Vagina (tissue), 2 donors: ENCODE data around the gene NLGN1. TPM values are rescaled to one million over a fixed set of nuclear protein-coding genes. Genes with fewer than 3 reads are reported as not detected.

Experiments used
- DNase-seq, 2 donors: peaks; one replicate each; pipeline ENCODE4 v3.0.0-alpha.2; 2017; ENCODE audit errors: extremely low spot score in 2 of 2
- H3K27ac ChIP-seq: fragments of 200-600 bp; sonication (generic); one replicate; pipeline ENCODE4 v1.5.1; 2019
- H3K27me3 ChIP-seq: fragments of 200-600 bp; sonication (generic); one replicate; pipeline ENCODE4 v1.5.1; 2019
- H3K36me3 ChIP-seq, 2 donors: fragments of 200-600 bp; sonication (generic); one replicate each; pipeline ENCODE4 v1.5.1; 2017 to 2019
- H3K4me1 ChIP-seq: fragments of 200-600 bp; sonication (generic); one replicate; pipeline ENCODE4 v1.5.1; 2019
- H3K4me3 ChIP-seq, 2 donors: fragments of 200-600 bp; sonication (generic); 1 replicate in 1 of 2; 2 replicates in 1 of 2; pipeline ENCODE4 v1.5.1; 2016 to 2019
- H3K9me3 ChIP-seq: fragments of 200-600 bp; sonication (generic); one replicate; pipeline ENCODE4 v1.5.1; 2019
- CTCF ChIP-seq, 3 experiments: fragments of 450-650 bp in 2 of 3; fragments of 200-600 bp in 1 of 3; sonication (generic) in 1 of 3; IDR thresholded peaks; one replicate each; pipeline ENCODE4 v1.5.1; 2017 to 2019; ENCODE audit warnings: antibody characterized with exemption in 3 of 3, mild to moderate bottlenecking in 2 of 3, moderate library complexity in 2 of 3
- POLR2A ChIP-seq, 2 donors: fragments of 450-650 bp; IDR thresholded peaks; one replicate each; pipeline ENCODE4 v1.6.1; 2017; ENCODE audit warnings: antibody characterized with exemption in 2 of 2, mild to moderate bottlenecking in 2 of 2, moderate library complexity in 2 of 2
- POLR2AphosphoS5 ChIP-seq, 2 donors: sonication (generic); formaldehyde crosslinking; IDR thresholded peaks; one replicate each; pipeline ENCODE4 v1.9.0; 2017; ENCODE audit warnings: antibody characterized with exemption in 2 of 2, mild to moderate bottlenecking in 2 of 2, low read depth in 1 of 2; ENCODE audit not compliant: insufficient read depth in 1 of 2
- intact Hi-C: fragments of 100-400 bp; cut with DNase I; formaldehyde crosslinking; loops from one replicate; pipeline ENCODE4 v1.15.1; 2023
- total RNA-seq: library from RNA; depleted of rRNA; stranded (reverse); fragments of >200 nt; gene quantifications from one replicate; pipeline ENCODE4 v1.2.3, GENCODE V29; 2016

NLGN1 gene
- total RNA-seq, 1 donor from 2014 or later, result 4.7 TPM

GRCh38 chr3:174083706-174084105 is 686.2 kb downstream of the NLGN1 start:
- H3K36me3 ChIP-seq, result no peaks in the 10 kb centered on the region
- no peak for DNase-seq
- no peaks in the 10 kb centered on the region for H3K4me1 ChIP-seq
- no peak overlapping the region for H3K4me3 ChIP-seq
- TF ChIP-seq POLR2AphosphoS5 (IDR thresholded peaks at IDR 0.05; ENCODE audit: insufficient read depth in 1 of 2, low read depth in 1 of 2) (no peak), CTCF (IDR thresholded peaks at IDR 0.05) (no peak), POLR2A (IDR thresholded peaks at IDR 0.05) (no peak)
- H3K27me3 ChIP-seq, result no peaks in the 10 kb centered on the region
- intact Hi-C loops, result no loop called here
- no peak overlapping the region for H3K27ac ChIP-seq
- no peaks in the 10 kb centered on the region for H3K9me3 ChIP-seq

GRCh38 chr3:174089592-174089991 is 692.0 kb downstream of the NLGN1 start:
- H3K4me3 ChIP-seq, result no peak overlapping the region
- no peak for DNase-seq
- no peaks in the 10 kb centered on the region for H3K9me3 ChIP-seq
- no peak for TF ChIP-seq CTCF (IDR thresholded peaks at IDR 0.05)
- no peak for TF ChIP-seq POLR2A (IDR thresholded peaks at IDR 0.05)
- TF ChIP-seq POLR2AphosphoS5 (IDR thresholded peaks at IDR 0.05; ENCODE audit: insufficient read depth in 1 of 2, low read depth in 1 of 2), result no peak
- intact Hi-C loops, result no loop called here
- H3K27me3 ChIP-seq, result no peaks in the 10 kb centered on the region
- H3K4me1 ChIP-seq, result no peaks in the 10 kb centered on the region
- H3K36me3 ChIP-seq, result no peaks in the 10 kb centered on the region
- no peak overlapping the region for H3K27ac ChIP-seq

- no peaks in the 10 kb centered on the region for H3K27me3 ChIP-seq
- no peaks in the 10 kb centered on the region for H3K4me1 ChIP-seq
- H3K27ac ChIP-seq, result no peak overlapping the region
- TF ChIP-seq POLR2AphosphoS5 (IDR thresholded peaks at IDR 0.05; ENCODE audit: insufficient read depth in 1 of 2, low read depth in 1 of 2) (no peak), POLR2A (IDR thresholded peaks at IDR 0.05) (no peak), CTCF (IDR thresholded peaks at IDR 0.05) (no peak)
- intact Hi-C loops, result no loop called here
- DNase-seq, result no peak
- H3K4me3 ChIP-seq, result no peak overlapping the region
- H3K9me3 ChIP-seq, result no peaks in the 10 kb centered on the region
- no peaks in the 10 kb centered on the region for H3K36me3 ChIP-seq
These were observed 697.1 kb downstream of the NLGN1 start for GRCh38 chr3:174094669-174095068.

- Histone ChIP-seq H3K27me3 (no peaks in the 10 kb centered on the region), H3K27ac (no peak overlapping the region), H3K36me3 (no peaks in the 10 kb centered on the region), H3K4me1 (no peaks in the 10 kb centered on the region), H3K9me3 (no peaks in the 10 kb centered on the region), H3K4me3 (no peak overlapping the region)
- intact Hi-C loops, result no loop called here
- TF ChIP-seq POLR2A (IDR thresholded peaks at IDR 0.05), result no peak
- TF ChIP-seq POLR2AphosphoS5 (IDR thresholded peaks at IDR 0.05; ENCODE audit: insufficient read depth in 1 of 2, low read depth in 1 of 2), result no peak
- no peak for TF ChIP-seq CTCF (IDR thresholded peaks at IDR 0.05)
- DNase-seq, result no peak
These were observed 700.1 kb downstream of the NLGN1 start for GRCh38 chr3:174097686-174098085.

GRCh38 chr3:174098746-174099145 is 701.2 kb downstream of the NLGN1 start:
- Histone ChIP-seq H3K36me3 (no peaks in the 10 kb centered on the region), H3K9me3 (no peaks in the 10 kb centered on the region), H3K4me1 (no peaks in the 10 kb centered on the region), H3K27ac (no peak overlapping the region), H3K27me3 (no peaks in the 10 kb centered on the region), H3K4me3 (no peak overlapping the region)
- intact Hi-C loops, result no loop called here
- no peak for DNase-seq
- no peak for TF ChIP-seq POLR2A (IDR thresholded peaks at IDR 0.05)
- TF ChIP-seq CTCF (IDR thresholded peaks at IDR 0.05), result no peak
- no peak for TF ChIP-seq POLR2AphosphoS5 (IDR thresholded peaks at IDR 0.05; ENCODE audit: insufficient read depth in 1 of 2, low read depth in 1 of 2)
